HepG2 (cell line): Measurements from ENCODE around the gene VAMP8. TPM values are rescaled to one million over a fixed set of nuclear protein-coding genes. Genes with fewer than 3 reads are reported as not detected.

Experiments used
- DNMT3B ChIP-seq: conservative IDR thresholded peaks from 2 replicates; pipeline ENCODE4 v1.6.1; 2016; ENCODE audit warnings: missing biosample characterization, control low read depth
- ELF3 ChIP-seq: IDR thresholded peaks from 2 replicates; pipeline ENCODE4 v1.6.1; 2016; ENCODE audit warnings: missing genetic modification reagents, missing compliant biosample characterization
- HMGXB3 ChIP-seq: sonication (generic); formaldehyde crosslinking; IDR thresholded peaks from 2 replicates; pipeline ENCODE4 v1.4.0; 2020; ENCODE audit warnings: missing genetic modification reagents, borderline replicate concordance
- MAFF ChIP-seq: IDR thresholded peaks from 2 replicates; pipeline ENCODE4 v1.6.1; 2011; ENCODE audit warnings: low read depth, low read length, improper control_type of control experiment
- MATR3 ChIP-seq: sonication (generic); formaldehyde crosslinking; IDR thresholded peaks from 2 replicates; pipeline ENCODE4 v1.4.0; 2020; ENCODE audit warnings: missing genetic modification reagents
- RFXANK ChIP-seq: IDR thresholded peaks from 2 replicates; pipeline ENCODE4 v1.6.1; 2016
- SATB2 ChIP-seq: sonication (generic); formaldehyde crosslinking; IDR thresholded peaks from 2 replicates; pipeline ENCODE4 v1.5.0; 2020; ENCODE audit warnings: missing genetic modification reagents
- STAT5B ChIP-seq: sonication (generic); formaldehyde crosslinking; IDR thresholded peaks from 2 replicates; pipeline ENCODE4 v1.4.0; 2020; ENCODE audit warnings: missing genetic modification reagents
- TFE3 ChIP-seq: IDR thresholded peaks from 2 replicates; pipeline ENCODE4 v1.6.1; 2016
- XRCC5 ChIP-seq: fragments of 200-400 bp; formaldehyde crosslinking; optimal IDR thresholded peaks from 2 replicates; pipeline ENCODE3; 2017; ENCODE audit warnings: mild to moderate bottlenecking, low read length
- ZFP41 ChIP-seq: sonication (generic); formaldehyde crosslinking; IDR thresholded peaks from 2 replicates; pipeline ENCODE4 v1.4.0; 2020; ENCODE audit warnings: mild to moderate bottlenecking, missing genetic modification reagents, borderline replicate concordance
- ZKSCAN8 ChIP-seq: IDR thresholded peaks from 2 replicates; pipeline ENCODE4 v1.6.1; 2016; ENCODE audit warnings: borderline replicate concordance, missing genetic modification reagents, missing compliant biosample characterization
- ZNF292 ChIP-seq: sonication (generic); formaldehyde crosslinking; IDR thresholded peaks from 2 replicates; pipeline ENCODE4 v1.8.1; 2022; ENCODE audit warnings: mild to moderate bottlenecking, low read depth, missing genetic modification reagents, borderline replicate concordance
- ZNF329 ChIP-seq: sonication (generic); formaldehyde crosslinking; IDR thresholded peaks from 2 replicates; pipeline ENCODE4 v1.9.0; 2021; ENCODE audit warnings: low read depth, mild to moderate bottlenecking, missing genetic modification reagents
- ZNF354B ChIP-seq: sonication (generic); formaldehyde crosslinking; IDR thresholded peaks from 2 replicates; pipeline ENCODE4 v1.8.0; 2022; ENCODE audit warnings: mild to moderate bottlenecking, missing genetic modification reagents
- ZNF430 ChIP-seq: sonication (generic); formaldehyde crosslinking; IDR thresholded peaks from 2 replicates; pipeline ENCODE4 v1.9.0; 2021; ENCODE audit warnings: mild to moderate bottlenecking, missing genetic modification reagents
- ZNF501 ChIP-seq: sonication (generic); formaldehyde crosslinking; IDR thresholded peaks from 2 replicates; pipeline ENCODE4 v1.5.1; 2020; ENCODE audit warnings: mild to moderate bottlenecking, moderate library complexity, missing genetic modification reagents
- ZNF609 ChIP-seq: sonication (generic); formaldehyde crosslinking; IDR thresholded peaks from 2 replicates; pipeline ENCODE4 v1.4.0; 2020; ENCODE audit warnings: mild to moderate bottlenecking, missing genetic modification reagents, borderline replicate concordance
- ZNF75D ChIP-seq: sonication (generic); formaldehyde crosslinking; IDR thresholded peaks from 2 replicates; pipeline ENCODE4 v1.8.1; 2023; ENCODE audit warnings: missing genetic modification reagents, mild to moderate bottlenecking, borderline replicate concordance
- polyA plus RNA-seq, 8 experiments: library from polyadenylated mRNA; depleted of rRNA in 3 of 8; stranded (reverse) in 7 of 8; unstranded in 1 of 8; fragments of >200 nt; fragmentation: Illumina TruSeq in 4 of 8; extraction: Trizol in 4 of 8; gene quantifications; 2 replicates each; pipeline versions ENCODE4 v1.2.1 to v1.2.3, GENCODE V29; 2011 to 2016; ENCODE audit warnings: low read depth in 4 of 8, missing spikeins in 1 of 8, mixed read lengths in 1 of 8; ENCODE audit not compliant: insufficient read depth in 1 of 8
- total RNA-seq, 5 experiments: library from RNA; depleted of rRNA; stranded (reverse); fragments of >200 nt; fragmentation: Illumina TruSeq; extraction: Trizol; gene quantifications; 2 replicates each; pipeline ENCODE4 v1.2.3, GENCODE V29; 2016; ENCODE audit warnings: low read depth in 1 of 5

VAMP8 gene
- total and polyA plus RNA-seq, 2 of the 13 experiments (the other 11 are each of a cell fraction or from before 2014, with no cell fraction given), result 83.3 to 157 TPM

GRCh38 chr2:85611705-85612587 lies 34.6 kb downstream of the VAMP8 start, which contains the start of gene C2orf68 (continued):
- TF ChIP-seq ZNF292 (CRISPR knock-in tag) (no peak), ZNF354B (CRISPR knock-in tag) (no peak), ZNF501 (CRISPR knock-in tag) (peak; percentile 87), ZKSCAN8 (peak; percentile 77; the same call in 1 of the 2 replicates), MATR3 (0 out of 2 replicates have a peak, but pooled peaks have one; percentile 88), STAT5B (CRISPR knock-in tag) (no peak; the same call in 1 of the 2 replicates), ZNF329 (CRISPR knock-in tag) (peak; percentile 85; the same call in 1 of the 2 replicates), MAFF (no peak), ZNF430 (peak; percentile 6; the same call in 1 of the 2 replicates), ZFP41 (CRISPR knock-in tag) (0 out of 2 replicates have a peak, but pooled peaks have one; percentile 61), HMGXB3 (peak; percentile 32; the same call in 1 of the 2 replicates), ELF3 (CRISPR knock-in tag) (peak; percentile 72), ZNF609 (CRISPR knock-in tag) (peak; percentile 53; the same call in 1 of the 2 replicates), DNMT3B (CRISPR knock-in tag) (0 out of 2 replicates have a peak, but pooled peaks have one; percentile 20), XRCC5 (no peak), ZNF75D (no peak), TFE3 (CRISPR knock-in tag) (peak; percentile 57), RFXANK (0 out of 2 replicates have a peak, but pooled peaks have one; percentile 31), SATB2 (CRISPR knock-in tag) (no peak)
